IMR-90 (cell line): Measurements from ENCODE around the gene LDB2. TPM values are rescaled to one million over a fixed set of nuclear protein-coding genes. Genes with fewer than 3 reads are reported as not detected.

Experiments
- ATAC-seq: fragments of 200-7000 bp; cut with Tn5 transposase; 2 replicates; pipeline ENCODE4 v1.9.1; 2020; ENCODE audit warnings: low read depth, mild to moderate bottlenecking, moderate library complexity
- BruUV-seq: library from RNA; stranded (reverse); fragments of 400-500 nt; replicated peaks from 2 replicates; lab custom pipeline; 2021; lab: Mats Ljungman, UMichigan
- CTCF ChIA-PET: fragments of 300-600 bp; formaldehyde crosslinking; extraction: SDS; loops from one replicate; lab custom pipeline; 2021; ENCODE audit warnings: antibody characterized with exemption; lab: Yijun Ruan, JAX
- POLR2A ChIA-PET: fragments of 300-600 bp; sonication (Branson Sonifier 250); formaldehyde crosslinking; loops from one replicate; lab custom pipeline; 2022; ENCODE audit warnings: antibody characterized with exemption; ENCODE audit not compliant: unreplicated experiment; lab: Charles Lee
- DNase-seq: peaks from one replicate; pipeline ENCODE4 v3.0.0; 2013
- H2AFZ ChIP-seq: replicated peaks from 2 replicates; pipeline ENCODE3; 2013; ENCODE audit warnings: low read length, mild to moderate bottlenecking; ENCODE audit not compliant: poor library complexity
- H2AK5ac ChIP-seq: 2 replicates; pipeline ENCODE4 v1.6.1; 2013; ENCODE audit warnings: low read depth, low read length, inconsistent platforms
- H2AK9ac ChIP-seq: replicated peaks from 2 replicates; pipeline ENCODE3; 2013; ENCODE audit warnings: mild to moderate bottlenecking, low read depth, low read length, moderate library complexity; ENCODE audit not compliant: poor library complexity
- H2BK120ac ChIP-seq: 2 replicates; pipeline ENCODE4 v1.6.1; 2013; ENCODE audit warnings: low read depth, low read length, inconsistent platforms
- H2BK15ac ChIP-seq: 3 replicates; pipeline ENCODE4 v1.6.1; 2013; ENCODE audit warnings: low read depth, low read length, inconsistent platforms
- H2BK20ac ChIP-seq: 2 replicates; pipeline ENCODE4 v1.6.1; 2013; ENCODE audit warnings: low read depth, mild to moderate bottlenecking, inconsistent platforms, low read length, moderate library complexity
- H2BK5ac ChIP-seq: 2 replicates; pipeline ENCODE4 v1.6.1; 2013; ENCODE audit warnings: mild to moderate bottlenecking, low read depth, low read length, inconsistent platforms; ENCODE audit not compliant: poor library complexity, severe bottlenecking
- H3K14ac ChIP-seq: replicated peaks from 2 replicates; pipeline ENCODE4 v1.6.1; 2013; ENCODE audit warnings: low read depth, low read length, inconsistent platforms
- H3K18ac ChIP-seq: 2 replicates; pipeline ENCODE4 v1.6.1; 2013; ENCODE audit warnings: low read depth, low read length, control low read depth
- H3K23ac ChIP-seq: 2 replicates; pipeline ENCODE4 v1.6.1; 2013; ENCODE audit warnings: low read depth, low read length, inconsistent platforms
- H3K27ac ChIP-seq: 2 replicates; pipeline ENCODE4 v1.5.1; 2013; ENCODE audit warnings: mild to moderate bottlenecking, control low read depth, low read length; ENCODE audit not compliant: insufficient read depth
- H3K27me3 ChIP-seq: 2 replicates; pipeline ENCODE4 v1.6.1; 2013; ENCODE audit warnings: low read length; ENCODE audit not compliant: control insufficient read depth, insufficient read depth
- H3K36me3 ChIP-seq: 2 replicates; pipeline ENCODE4 v1.6.1; 2013; ENCODE audit warnings: low read length, mixed read lengths; ENCODE audit not compliant: control insufficient read depth, insufficient read depth
- H3K4ac ChIP-seq: 2 replicates; pipeline ENCODE4 v1.6.1; 2013; ENCODE audit warnings: low read depth, low read length, inconsistent platforms
- H3K4me1 ChIP-seq: 2 replicates; pipeline ENCODE4 v1.6.1; 2013; ENCODE audit warnings: low read length, mixed read lengths; ENCODE audit not compliant: control insufficient read depth, insufficient read depth
- H3K4me2 ChIP-seq: 2 replicates; pipeline ENCODE4 v1.6.1; 2013; ENCODE audit warnings: low read depth, mild to moderate bottlenecking, control low read depth, low read length, moderate library complexity
- H3K4me3 ChIP-seq: 2 replicates; pipeline ENCODE4 v1.5.1; 2013; ENCODE audit warnings: low read depth, mild to moderate bottlenecking, control low read depth, low read length, moderate library complexity; ENCODE audit not compliant: insufficient read depth
- H3K56ac ChIP-seq: 2 replicates; pipeline ENCODE4 v1.6.1; 2013; ENCODE audit warnings: low read length, inconsistent platforms; ENCODE audit not compliant: insufficient read depth; ENCODE audit errors: extremely low read depth
- H3K79me1 ChIP-seq, 2 experiments: 2 replicates each; pipeline ENCODE4 v1.6.1; 2013; ENCODE audit warnings: low read length in 2 of 2, inconsistent platforms in 1 of 2, low read depth in 1 of 2
- H3K9ac ChIP-seq: 2 replicates; pipeline ENCODE4 v1.6.1; 2013; ENCODE audit warnings: low read depth, low read length, control low read depth
- H3K9me1 ChIP-seq: 2 replicates; pipeline ENCODE4 v1.6.1; 2013; ENCODE audit warnings: low read length, inconsistent platforms; ENCODE audit not compliant: insufficient read depth
- H3K9me3 ChIP-seq: 2 replicates; pipeline ENCODE4 v1.6.1; 2013; ENCODE audit warnings: low read length; ENCODE audit not compliant: control insufficient read depth, insufficient read depth
- H4K20me1 ChIP-seq: 2 replicates; pipeline ENCODE4 v1.6.1; 2013; ENCODE audit warnings: low read length, inconsistent platforms; ENCODE audit not compliant: insufficient read depth
- H4K5ac ChIP-seq: 2 replicates; pipeline ENCODE4 v1.6.1; 2013; ENCODE audit warnings: mild to moderate bottlenecking, low read depth, low read length, control low read depth
- H4K8ac ChIP-seq, 2 experiments: 2 replicates each; pipeline ENCODE4 v1.6.1; 2013; ENCODE audit warnings: low read depth in 2 of 2, low read length in 2 of 2, control low read depth in 1 of 2, inconsistent platforms in 1 of 2
- H4K91ac ChIP-seq: 2 replicates; pipeline ENCODE4 v1.6.1; 2013; ENCODE audit warnings: low read depth, low read length, inconsistent platforms; ENCODE audit not compliant: insufficient read depth
- BHLHE40 ChIP-seq: fragments of 150-350 bp; IDR thresholded peaks from 2 replicates; pipeline ENCODE4 v1.6.1; 2016; ENCODE audit warnings: mild to moderate bottlenecking, low read depth, low read length
- FOS ChIP-seq: fragments of 150-350 bp; IDR thresholded peaks from 2 replicates; pipeline ENCODE4 v1.6.1; 2016; ENCODE audit warnings: low read depth, low read length
- MAZ ChIP-seq: IDR thresholded peaks from 2 replicates; pipeline ENCODE4 v1.6.1; 2012; ENCODE audit warnings: low read depth, mild to moderate bottlenecking, low read length, improper control_type of control experiment, moderate library complexity, borderline replicate concordance
- RAD21 ChIP-seq: IDR thresholded peaks from 2 replicates; pipeline ENCODE4 v1.6.1; 2012; ENCODE audit warnings: low read length, improper control_type of control experiment
- WGBS, 2 experiments: methylation state at CpG; one replicate each; pipeline versions ENCODE4 v1.1.5 to v1.1.7; 2013; ENCODE audit warnings: missing lambda C conversion rate in 2 of 2; ENCODE audit not compliant: insufficient read length in 1 of 2; ENCODE audit errors: extremely low coverage in 2 of 2; 5-methylcytosine and 5-hydroxymethylcytosine counted together
- dilution Hi-C: fragments of 300-500 bp; cut with HindIII; formaldehyde crosslinking; loops from one replicate; pipeline ENCODE4 v1.14.3; 2018; ENCODE audit warnings: low sequenced_read_pairs; ENCODE audit not compliant: unreplicated experiment
- in situ Hi-C: fragments of 300-500 bp; cut with MboI; formaldehyde crosslinking; loops from 3 replicates; pipeline ENCODE4 v1.14.3; 2019; ENCODE audit warnings: low sequenced_read_pairs, inconsistent platforms, mixed read lengths
- intact Hi-C: fragments of 100-400 bp; cut with micrococcal nuclease; formaldehyde crosslinking; loops from 2 replicates; pipeline ENCODE4 v1.10.0; 2022
- polyA plus RNA-seq, 3 experiments: library from polyadenylated mRNA; depleted of rRNA; stranded (reverse); fragments of >200 nt; gene quantifications; 2 replicates each; pipeline ENCODE4 v1.2.3, GENCODE V29; 2012; ENCODE audit warnings: low replicate concordance in 1 of 3
- total RNA-seq: library from RNA; depleted of rRNA; stranded (reverse); fragments of >200 nt; gene quantifications from 2 replicates; pipeline ENCODE4 v1.2.3, GENCODE V29; 2012

Gene LDB2
- total and polyA plus RNA-seq, 2 of the 4 experiments (the other 2 are of a cell fraction) = 67.9 to 116 TPM

DNA sequence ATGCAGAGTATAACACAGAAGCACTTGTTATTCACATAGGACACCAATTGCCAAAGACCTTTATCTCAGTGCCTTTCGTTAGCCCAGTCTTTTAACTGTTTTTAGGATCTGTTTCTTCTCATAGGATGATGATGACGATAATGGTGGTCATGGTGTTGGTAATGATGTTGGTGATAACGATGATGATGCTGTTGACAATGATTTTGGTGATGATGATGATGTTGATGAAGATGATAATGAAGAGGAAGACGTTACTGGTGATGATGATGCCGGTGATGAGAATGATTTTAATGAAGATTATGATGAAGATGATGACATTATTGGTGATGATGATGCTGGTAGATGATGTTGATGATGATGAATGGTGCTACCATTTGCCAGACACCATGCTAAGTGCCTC lies 29.8 kb downstream of the LDB2 start:
- H4K91ac ChIP-seq = no peak overlapping the region
- H3K4ac ChIP-seq = no peak overlapping the region
- no peak overlapping the region for H2AFZ ChIP-seq
- intact Hi-C loops (no loop called here), dilution Hi-C loops (no loop called here), in situ Hi-C loops (no loop called here)
- H3K9me3 ChIP-seq = no peaks in the 10 kb centered on the region
- POLR2A ChIA-PET = no interaction called here
- no TSS peak for BruUV-seq
- no peak overlapping the region for H2BK120ac ChIP-seq
- H4K20me1 ChIP-seq = no peaks in the 10 kb centered on the region
- H2AK9ac ChIP-seq = no peak overlapping the region
- TF ChIP-seq RAD21 (no peak), BHLHE40 (no peak), FOS (no peak), MAZ (no peak)
- no peak overlapping the region for H4K5ac ChIP-seq
- no peaks in the 10 kb centered on the region for H3K27me3 ChIP-seq
- no peak overlapping the region for H2BK5ac ChIP-seq
- no peak overlapping the region for H2BK20ac ChIP-seq
- H4K8ac ChIP-seq = no peak overlapping the region
- H3K36me3 ChIP-seq = peaks cover 3% of the 10 kb centered on the region; the same call in 1 of the 2 replicates
- no peak overlapping the region for H3K4me2 ChIP-seq
- 0 out of 2 replicates have a peak, but pooled peaks cover 1% of the 10 kb centered on the region for H3K4me1 ChIP-seq
- no peak overlapping the region for H3K14ac ChIP-seq
- H3K9me1 ChIP-seq = peaks cover 3% of the 10 kb centered on the region; the same call in 1 of the 2 replicates
- H2BK15ac ChIP-seq = no peak overlapping the region
- no peak overlapping the region for H3K27ac ChIP-seq
- H3K56ac ChIP-seq = no peak overlapping the region
- no peak overlapping the region for H2AK5ac ChIP-seq
- no peak overlapping the region for H3K9ac ChIP-seq
- WGBS, 2 experiments = 90 to 91% methylated on average over 2 to 3 of the region's 5 CpGs
- ATAC-seq = no peak
- CTCF ChIA-PET = no interaction called here
- H3K18ac ChIP-seq = no peak overlapping the region
- no peak overlapping the region for H3K23ac ChIP-seq
- no peak overlapping the region for H3K4me3 ChIP-seq
- DNase-seq = no peak
- peaks cover 4 to 12% of the 10 kb centered on the region in 2 experiments; a peak in 3 of 4 replicates for H3K79me1 ChIP-seq
